Keratinocyte (primary cell): Measurements from ENCODE around the gene CACNA1H. TPM values are rescaled to one million over a fixed set of nuclear protein-coding genes. Genes with fewer than 3 reads are reported as not detected.

Source experiments
- DNase-seq: peaks from one replicate; pipeline ENCODE4 v3.0.0-alpha.2; 2011; ENCODE audit warnings: low read depth, missing footprints, low spot score
- FAIRE-seq: peaks from 2 replicates; lab custom pipeline; 2011; peaks lifted over from hg19 to GRCh38; lab: Jason Lieb, UNC
- H2AFZ ChIP-seq: 2 replicates; pipeline ENCODE4 v1.6.0; 2012; ENCODE audit warnings: low read length, control low read depth, inconsistent platforms; ENCODE audit not compliant: control insufficient read depth
- H3K27ac ChIP-seq: 2 replicates; pipeline ENCODE4 v1.5.1; 2011; ENCODE audit warnings: low read length; ENCODE audit not compliant: control insufficient read depth, insufficient read depth
- H3K27me3 ChIP-seq: 3 replicates; pipeline ENCODE4 v1.6.0; 2011; ENCODE audit warnings: low read length; ENCODE audit not compliant: control insufficient read depth, insufficient read depth; ENCODE audit errors: extremely low read depth
- H3K36me3 ChIP-seq, 2 experiments: 2 replicates in 1 of 2; 3 replicates in 1 of 2; pipeline ENCODE4 v1.5.1; 2011; ENCODE audit warnings: low read length in 2 of 2, mild to moderate bottlenecking in 1 of 2; ENCODE audit not compliant: control insufficient read depth in 2 of 2, insufficient read depth in 2 of 2; ENCODE audit errors: extremely low read depth in 1 of 2
- H3K4me1 ChIP-seq: 3 replicates; pipeline ENCODE4 v1.5.1; 2011; ENCODE audit warnings: low read length; ENCODE audit not compliant: control insufficient read depth, insufficient read depth; ENCODE audit errors: extremely low read depth
- H3K4me2 ChIP-seq: 3 replicates; pipeline ENCODE4 v1.6.0; 2011; ENCODE audit warnings: low read depth, low read length; ENCODE audit not compliant: control insufficient read depth, insufficient read depth; ENCODE audit errors: extremely low read depth
- H3K4me3 ChIP-seq, 3 experiments: fragments of 200-600 bp in 1 of 3; sonication (generic) in 1 of 3; 2 replicates in 2 of 3; 3 replicates in 1 of 3; pipeline ENCODE4 v1.5.1; 2011 to 2016; ENCODE audit warnings: low read length in 3 of 3, mild to moderate bottlenecking in 3 of 3, control low read depth in 2 of 3, inconsistent platforms in 1 of 3, low read depth in 1 of 3, mixed read lengths in 1 of 3, mixed run types in 1 of 3, moderate library complexity in 1 of 3; ENCODE audit not compliant: control insufficient read depth in 2 of 3, insufficient read depth in 2 of 3; ENCODE audit errors: extremely low read depth in 1 of 3
- H3K79me2 ChIP-seq: 2 replicates; pipeline ENCODE4 v1.6.0; 2012; ENCODE audit warnings: low read length; ENCODE audit not compliant: control insufficient read depth, insufficient read depth
- H3K9ac ChIP-seq: 3 replicates; pipeline ENCODE4 v1.6.0; 2011; ENCODE audit warnings: low read length; ENCODE audit not compliant: control insufficient read depth, insufficient read depth; ENCODE audit errors: extremely low read depth
- H3K9me1 ChIP-seq: 3 replicates; pipeline ENCODE4 v1.6.0; 2011; ENCODE audit warnings: low read length; ENCODE audit not compliant: control insufficient read depth, insufficient read depth; ENCODE audit errors: extremely low read depth
- H3K9me3 ChIP-seq: 2 replicates; pipeline ENCODE4 v1.5.1; 2012; ENCODE audit warnings: low read depth, low read length; ENCODE audit not compliant: control insufficient read depth
- H4K20me1 ChIP-seq: 3 replicates; pipeline ENCODE4 v1.6.0; 2011; ENCODE audit warnings: low read length; ENCODE audit not compliant: control insufficient read depth, insufficient read depth; ENCODE audit errors: extremely low read depth
- CTCF ChIP-seq, 3 experiments: IDR thresholded peaks in 1 of 3; conservative IDR thresholded peaks in 1 of 3; optimal IDR thresholded peaks in 1 of 3; 2 replicates in 2 of 3; 3 replicates in 1 of 3; pipeline versions ENCODE3 to v1.5.1; 2011; ENCODE audit warnings: low read length in 3 of 3, mild to moderate bottlenecking in 3 of 3, moderate library complexity in 2 of 3, control low read depth in 1 of 3, inconsistent platforms in 1 of 3; ENCODE audit not compliant: insufficient read depth in 2 of 3; ENCODE audit errors: extremely low read depth in 1 of 3
- EZH2 ChIP-seq: IDR thresholded peaks from one replicate; pipeline ENCODE4 v1.6.1; 2012; ENCODE audit warnings: inconsistent platforms, mild to moderate bottlenecking, low read length, moderate library complexity
- dilution Hi-C: fragments of 300-500 bp; cut with MboI; formaldehyde crosslinking; loops from one replicate; pipeline ENCODE4 v1.7.0; 2020; ENCODE audit warnings: low sequenced_read_pairs; ENCODE audit not compliant: extremely low pct_ligation_motif_present
- polyA plus RNA-seq, 5 experiments: library from polyadenylated mRNA; depleted of rRNA in 3 of 5; stranded (reverse) in 3 of 5; stranded (forward) in 1 of 5; unstranded in 1 of 5; fragments of >200 nt; gene quantifications; 1 replicate in 1 of 5; 2 replicates in 3 of 5; 3 replicates in 1 of 5; pipeline versions ENCODE4 v1.2.1 to v1.2.3, GENCODE V29; 2011 to 2012; ENCODE audit warnings: missing spikeins in 2 of 5, low read depth in 1 of 5, low replicate concordance in 1 of 5

The CACNA1H gene
- polyA plus RNA-seq, 1 donor (not counting 4 experiments of a cell fraction or from before 2014, with no cell fraction given), result not detected

- peaks cover 2% of the 10 kb centered on the region for H3K9me3 ChIP-seq
- H3K27ac ChIP-seq, result no peak overlapping the region
- no peaks in the 10 kb centered on the region for H3K9me1 ChIP-seq
- no peak overlapping the region for H2AFZ ChIP-seq
- TF ChIP-seq CTCF (optimal IDR thresholded peaks at IDR 0.05 in 1 of 3, IDR thresholded peaks at IDR 0.05 in 1 of 3, conservative IDR thresholded peaks at IDR 0.05 in 1 of 3; ENCODE audit: extremely low read depth in 1 of 3, insufficient read depth in 2 of 3, low read length in 3 of 3) (no peak), EZH2 (no peak)
- peaks cover 5% of the 10 kb centered on the region for H3K27me3 ChIP-seq
- no peaks in the 10 kb centered on the region for H3K79me2 ChIP-seq
- H3K4me3 ChIP-seq, result no peak overlapping the region
- no peak overlapping the region for H3K9ac ChIP-seq
- dilution Hi-C loops, result no loop called here
- H3K36me3 ChIP-seq, result no peaks in the 10 kb centered on the region
- DNase-seq (no peak), FAIRE-seq (no peak)
- no peaks in the 10 kb centered on the region for H3K4me1 ChIP-seq
- H3K4me2 ChIP-seq, result no peak overlapping the region
- no peaks in the 10 kb centered on the region for H4K20me1 ChIP-seq
Observed at GRCh38 chr16:1214719-1215118, 61.8 kb downstream of the CACNA1H start.

GRCh38 chr16:1215574-1216295 is 62.8 kb downstream of the CACNA1H start:
- H3K4me1 ChIP-seq, result no peaks in the 10 kb centered on the region
- no peak overlapping the region for H3K4me2 ChIP-seq
- H2AFZ ChIP-seq, result no peak overlapping the region
- H3K4me3 ChIP-seq, result no peak overlapping the region
- H3K27me3 ChIP-seq, result peaks cover 5% of the 10 kb centered on the region
- no peaks in the 10 kb centered on the region for H3K9me1 ChIP-seq
- H3K27ac ChIP-seq, result no peak overlapping the region
- H3K9me3 ChIP-seq, result peaks cover 2% of the 10 kb centered on the region
- TF ChIP-seq CTCF (optimal IDR thresholded peaks at IDR 0.05 in 1 of 3, IDR thresholded peaks at IDR 0.05 in 1 of 3, conservative IDR thresholded peaks at IDR 0.05 in 1 of 3; ENCODE audit: extremely low read depth in 1 of 3, insufficient read depth in 2 of 3, low read length in 3 of 3), result no peak
- no peak for TF ChIP-seq EZH2
- dilution Hi-C loops, result no loop called here
- H3K79me2 ChIP-seq, result no peaks in the 10 kb centered on the region
- no peaks in the 10 kb centered on the region for H3K36me3 ChIP-seq
- H3K9ac ChIP-seq, result no peak overlapping the region
- FAIRE-seq (no peak), DNase-seq (no peak)
- no peaks in the 10 kb centered on the region for H4K20me1 ChIP-seq
